ENCODE measurements around the gene AFF3.

Gene AFF3

DNA sequence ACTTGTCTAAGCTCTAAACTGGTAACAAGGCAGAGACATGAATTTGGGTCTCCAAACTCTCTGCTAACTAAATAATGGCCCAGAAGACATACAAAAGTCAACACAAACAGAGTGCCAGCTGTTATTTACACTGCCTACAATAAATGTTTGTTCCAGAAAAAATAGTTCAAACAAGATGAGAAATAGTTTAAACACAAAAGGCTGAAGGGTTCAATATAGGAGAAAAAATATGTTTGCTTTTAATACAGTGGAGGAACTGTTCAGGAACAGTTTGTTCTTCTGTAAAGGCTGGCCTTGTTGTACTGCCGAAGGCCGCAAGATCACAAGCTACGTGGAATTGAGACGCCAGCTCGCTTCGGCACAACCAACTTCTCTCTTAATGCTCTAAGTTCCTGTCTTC, 74.6 kb downstream of the AFF3 start:
- DNase-seq, result no peak

DNA sequence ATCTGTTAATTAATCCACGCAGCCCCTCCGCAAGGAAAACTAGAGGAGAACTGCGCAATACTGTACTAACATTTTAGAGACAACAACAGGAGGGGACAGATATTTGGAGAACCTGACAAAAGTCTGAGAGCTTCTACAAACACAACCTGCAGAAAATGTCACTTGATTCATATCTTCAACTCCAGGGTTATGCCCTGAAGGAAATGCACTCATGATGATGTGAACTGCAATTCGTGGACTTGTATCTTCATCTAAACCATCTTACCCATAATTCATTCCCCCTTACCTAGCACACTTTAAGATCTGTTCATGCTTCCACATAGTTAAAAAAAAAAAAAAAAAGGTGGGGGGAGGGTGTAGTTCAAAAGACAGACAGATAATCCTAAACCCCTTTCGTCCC, 75.5 kb downstream of the AFF3 start:
- DNase-seq, result no peak

GRCh38 chr2:100066246-100066645, 76.1 kb downstream of the AFF3 start:
- no peak for DNase-seq

GRCh38 chr2:100064592-100065428, 77.6 kb downstream of the AFF3 start:
- DNase-seq, result peak; percentile 80 to 86

DNA sequence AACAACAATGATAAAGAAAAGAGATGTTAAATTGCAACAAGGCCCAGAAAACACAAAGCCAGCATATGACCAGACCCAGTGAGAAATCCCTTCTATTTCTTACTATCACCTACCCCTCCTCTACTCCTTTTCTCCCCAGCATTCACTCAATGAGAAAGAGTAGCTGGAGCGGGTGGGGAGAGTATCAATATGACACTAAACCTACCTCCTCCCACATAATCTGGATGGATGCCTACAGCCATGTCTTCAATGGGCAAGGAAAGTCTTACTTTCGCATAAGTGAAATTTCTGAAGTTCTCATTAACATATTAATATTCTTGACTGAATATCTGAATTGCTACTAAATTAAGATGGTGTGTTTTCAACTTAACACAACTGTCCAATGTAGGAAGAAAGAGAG, 78.2 kb downstream of the AFF3 start:
- no peak for DNase-seq

GRCh38 chr2:100063459-100063953, 78.9 kb downstream of the AFF3 start:
- DNase-seq, result no peak

DNA sequence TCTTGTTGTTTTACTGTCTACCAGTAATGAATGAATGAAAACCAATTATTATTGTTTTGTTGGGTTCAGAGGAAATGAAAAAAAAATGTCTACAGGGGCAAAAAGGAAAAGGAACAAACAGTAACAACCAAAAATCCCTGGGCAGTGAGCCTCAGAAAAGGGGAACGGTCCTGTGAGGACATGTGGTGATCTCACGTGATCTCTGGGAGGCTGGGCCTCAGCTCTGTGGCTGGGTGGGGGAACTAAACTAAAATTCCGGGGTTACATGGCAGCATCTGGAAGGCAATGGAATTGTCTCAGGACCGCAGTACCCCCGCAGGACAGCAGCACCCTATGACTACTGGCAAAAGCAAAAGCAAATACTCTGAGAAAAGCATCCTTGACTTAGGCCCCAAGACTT, 80.1 kb downstream of the AFF3 start:
- DNase-seq, result no peak

DNA sequence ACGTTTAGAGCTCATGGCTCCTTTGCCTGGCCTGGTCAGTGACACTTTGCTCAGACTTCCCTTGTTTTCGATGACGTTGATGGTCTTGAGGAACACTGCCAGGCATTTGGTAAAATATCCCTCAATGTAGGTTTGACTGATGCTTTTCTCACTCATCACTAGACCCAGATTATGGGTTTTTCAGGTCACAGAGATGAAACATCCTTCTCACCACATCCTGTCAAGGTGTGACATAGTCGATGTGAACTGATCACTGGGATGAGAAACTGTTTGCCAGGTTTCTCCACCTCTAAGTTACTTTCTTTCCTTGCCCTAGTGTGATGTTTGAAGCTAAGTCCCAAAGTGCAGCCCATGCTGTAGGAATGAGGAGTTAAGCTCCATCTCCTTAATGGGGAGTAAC, 81.5 kb downstream of the AFF3 start:
- no peak for DNase-seq

DNA sequence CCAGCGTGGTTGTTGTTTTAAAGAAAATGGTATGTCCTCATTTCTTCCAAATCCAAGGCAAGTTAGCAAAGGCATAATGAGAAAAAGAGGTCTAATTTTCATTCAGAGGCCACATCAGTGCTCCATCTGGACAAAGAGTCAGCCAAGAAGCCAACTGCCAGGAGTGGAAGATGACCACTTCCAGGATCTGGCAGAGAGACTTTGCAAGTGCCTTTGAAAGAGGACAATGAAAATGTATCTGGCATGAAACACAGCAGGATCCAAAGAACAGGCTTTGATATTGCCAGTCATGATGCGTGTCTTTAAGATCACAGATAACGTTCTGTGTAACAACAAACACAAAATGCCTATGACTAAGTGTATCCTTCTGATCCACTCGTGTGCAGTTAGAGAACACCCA, 82.8 kb downstream of the AFF3 start:
- DNase-seq, result no peak

DNA sequence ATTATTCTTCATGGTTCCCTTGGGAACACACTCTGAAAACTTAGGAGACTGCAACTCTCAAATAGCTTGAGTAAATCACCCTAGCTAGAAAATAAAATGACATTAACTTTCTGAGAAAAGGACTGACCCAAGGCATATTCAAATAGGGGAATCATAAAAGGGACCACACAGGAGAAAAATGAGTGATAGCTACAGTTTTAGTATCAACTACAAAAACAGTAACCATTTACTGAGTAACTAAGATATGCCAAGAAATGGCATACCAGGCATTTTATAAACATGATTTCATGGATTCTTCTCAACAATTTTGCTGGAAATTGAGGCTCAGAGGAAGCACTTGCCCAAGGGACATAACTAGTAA, 84.5 kb downstream of the AFF3 start:
- no peak for DNase-seq

- no peak for DNase-seq
Observed at GRCh38 chr2:100054426-100054825, 88.0 kb downstream of the AFF3 start.

DNA sequence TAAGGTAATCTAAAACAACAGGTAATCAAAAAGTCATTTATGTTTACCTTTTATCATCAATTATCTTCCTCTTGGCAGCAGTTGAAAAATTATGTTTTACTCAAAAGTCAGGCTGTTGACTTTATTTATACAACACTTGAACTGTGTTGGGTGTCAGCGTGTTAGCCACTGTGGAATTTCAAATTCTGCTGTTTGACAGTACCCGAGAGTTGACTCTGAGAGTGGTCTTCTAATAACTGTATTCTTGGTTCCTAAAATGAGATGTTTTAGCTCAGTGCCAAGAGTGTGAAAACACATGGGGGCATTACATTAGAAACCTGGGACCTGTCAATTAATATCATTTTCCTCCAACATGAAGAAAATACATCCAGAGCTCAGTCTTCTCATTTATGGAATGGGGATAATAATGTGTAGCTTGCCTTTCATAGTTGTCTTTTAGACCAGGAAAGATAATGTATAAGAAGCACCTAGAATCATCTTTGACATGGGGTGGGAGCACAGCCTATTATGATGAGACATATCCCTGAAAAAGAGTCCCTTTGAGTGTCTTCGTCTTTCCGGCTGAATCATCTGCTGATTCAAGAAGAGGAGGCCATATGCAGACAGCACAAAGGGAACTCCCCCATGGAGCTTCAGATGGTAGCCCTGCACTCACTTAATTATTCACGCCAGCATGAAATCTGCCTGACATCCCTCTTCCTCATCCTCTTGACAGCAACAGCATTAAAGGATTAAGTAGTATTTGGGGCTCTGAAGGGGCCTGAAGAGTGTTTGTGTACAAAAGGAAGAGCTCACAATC, 89.1 kb downstream of the AFF3 start:
- DNase-seq, result no peak

GRCh38 chr2:100052650-100053049, 89.7 kb downstream of the AFF3 start:
- no peak for DNase-seq

DNA sequence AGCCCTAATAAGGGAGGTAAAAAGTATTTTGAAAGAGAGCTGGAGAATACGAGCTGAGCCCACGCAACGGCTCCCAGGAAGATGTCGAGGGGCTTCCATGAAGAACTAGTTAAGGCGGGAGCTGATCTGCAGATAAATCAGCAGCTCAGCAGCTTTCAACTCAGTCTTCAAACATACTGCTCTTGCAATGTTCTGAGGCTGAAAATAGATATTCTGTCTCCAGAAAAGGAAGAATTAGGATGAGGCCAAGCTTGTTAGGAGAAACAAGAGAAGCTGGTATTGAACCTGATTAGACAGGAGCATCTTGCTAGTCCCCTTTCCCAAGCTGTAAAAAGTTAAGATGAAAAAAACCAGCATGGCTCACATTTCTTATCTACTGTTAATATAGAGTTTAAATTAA, 91.1 kb downstream of the AFF3 start:
- no peak for DNase-seq

DNA sequence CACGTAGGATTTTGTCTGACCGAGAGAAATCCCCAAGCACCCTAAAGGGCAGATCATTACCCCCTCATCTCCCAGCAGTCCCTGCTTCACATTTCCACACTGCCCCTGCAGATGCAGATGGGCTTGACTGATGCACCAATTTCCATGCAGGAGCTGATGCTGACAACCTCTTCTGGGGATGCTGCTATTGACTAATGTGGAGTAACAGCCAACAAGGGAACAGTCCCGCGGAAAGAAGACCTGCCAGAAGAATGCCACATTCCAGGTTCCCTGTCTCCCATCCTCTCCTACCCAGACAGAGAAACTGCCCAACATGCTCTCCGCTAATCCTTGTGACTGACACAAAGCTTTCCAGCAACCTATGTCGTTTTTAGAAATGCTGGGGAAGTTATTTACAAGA, 91.7 kb downstream of the AFF3 start:
- no peak for DNase-seq

DNA sequence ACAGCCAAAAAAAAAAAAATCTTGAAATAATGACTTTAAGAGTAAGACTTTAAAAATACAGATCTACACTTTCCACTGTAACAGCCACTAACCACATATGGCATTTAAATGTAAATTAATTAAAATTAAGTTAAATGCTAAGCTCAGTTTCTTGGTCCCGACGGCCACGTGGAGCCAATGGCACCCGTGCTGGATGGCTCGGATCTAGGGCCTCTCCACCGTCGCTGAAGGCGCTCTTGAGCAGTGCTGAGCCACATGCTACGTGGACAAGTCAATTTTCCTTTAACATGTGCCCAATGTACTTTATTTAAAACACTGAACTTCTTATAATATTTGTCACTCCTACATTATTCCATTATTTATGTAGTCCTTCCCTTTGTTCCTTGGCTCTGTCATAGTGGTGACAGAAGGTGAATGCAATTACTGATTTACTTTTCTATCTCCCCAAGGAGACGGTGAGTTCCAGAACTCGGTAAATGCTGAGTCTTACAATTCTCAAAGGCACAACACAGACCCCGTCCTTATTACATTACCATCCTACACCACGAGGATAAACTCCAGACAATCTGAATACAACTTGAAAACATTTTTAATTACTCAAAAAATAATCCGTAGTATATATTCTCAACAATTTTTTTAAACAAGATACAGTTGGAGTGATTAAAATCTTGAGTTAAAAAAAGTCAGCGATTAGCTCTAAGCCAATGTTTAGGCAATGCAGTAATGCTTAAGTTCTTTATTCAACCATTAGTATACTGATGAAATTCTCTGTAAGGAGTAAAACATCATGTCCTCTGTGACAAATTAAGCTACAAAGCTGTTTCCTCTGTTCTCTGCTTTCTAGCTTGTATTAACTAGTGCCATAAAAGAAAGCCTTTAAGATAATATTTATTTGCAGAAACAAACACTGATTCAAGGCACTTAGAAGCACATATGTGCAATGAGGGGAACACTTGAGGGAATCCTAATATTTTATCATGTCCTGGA, 95.1 kb downstream of the AFF3 start:
- DNase-seq, result no peak

DNA sequence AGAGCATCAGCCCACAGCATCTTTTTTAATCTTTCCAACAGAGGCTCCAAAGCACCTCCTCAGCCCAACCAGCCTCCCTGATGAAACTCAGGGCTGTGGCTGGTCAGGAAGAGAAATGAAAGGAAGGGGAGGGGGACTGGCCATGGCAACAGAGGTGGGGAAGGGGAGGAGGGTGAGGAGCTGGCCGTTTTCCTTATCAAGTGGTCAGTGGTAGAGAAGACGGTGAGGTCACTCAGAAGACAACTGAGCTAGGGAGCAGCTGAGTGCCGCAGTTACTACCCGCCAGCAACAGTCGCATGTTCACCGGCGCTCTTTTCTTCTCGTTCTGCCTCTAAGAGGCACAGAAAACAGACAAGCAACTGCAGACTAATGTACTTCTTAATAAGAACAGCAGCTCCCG, 97.4 kb downstream of the AFF3 start:
- no peak for DNase-seq

- no peak for DNase-seq
Observed at GRCh38 chr2:100043891-100044255, 98.5 kb downstream of the AFF3 start.

DNA sequence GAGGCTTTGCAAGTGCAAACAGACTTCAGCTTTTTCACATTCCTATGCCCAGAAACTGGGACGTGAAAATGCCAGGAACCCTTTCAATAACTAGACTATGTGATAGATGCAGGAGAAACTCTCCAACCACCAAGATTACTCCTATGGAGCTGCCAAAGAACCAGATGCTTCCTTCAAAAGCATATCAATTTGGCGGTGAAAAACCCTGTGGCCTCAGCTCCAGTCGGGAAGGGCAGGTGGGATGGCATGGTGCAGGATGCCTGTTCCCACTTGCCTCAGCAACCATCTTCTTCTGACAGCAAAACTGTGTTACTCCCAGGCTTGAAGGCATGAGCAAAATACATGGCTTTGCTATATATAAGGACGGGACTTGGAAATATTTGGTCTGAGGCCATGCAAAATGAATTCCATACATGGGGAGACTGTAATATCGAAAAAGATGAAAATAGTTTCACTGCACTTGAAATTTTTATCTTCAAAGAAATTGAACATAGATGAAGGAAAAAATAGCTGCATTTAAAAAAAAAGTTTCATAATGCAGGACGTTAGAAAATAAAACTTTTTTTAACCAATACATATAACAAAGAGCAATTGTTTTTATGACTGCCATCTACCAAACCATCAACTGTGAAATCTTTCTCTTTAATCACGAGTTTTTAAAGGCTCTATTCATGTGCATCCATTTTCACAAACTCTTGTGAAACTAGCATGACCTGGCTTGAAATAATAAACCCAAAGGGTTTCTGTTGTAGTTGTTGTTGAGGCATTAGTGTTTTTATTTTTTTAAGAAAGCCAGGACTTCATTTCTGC, 99.1 kb downstream of the AFF3 start:
- DNase-seq, result no peak

DNA sequence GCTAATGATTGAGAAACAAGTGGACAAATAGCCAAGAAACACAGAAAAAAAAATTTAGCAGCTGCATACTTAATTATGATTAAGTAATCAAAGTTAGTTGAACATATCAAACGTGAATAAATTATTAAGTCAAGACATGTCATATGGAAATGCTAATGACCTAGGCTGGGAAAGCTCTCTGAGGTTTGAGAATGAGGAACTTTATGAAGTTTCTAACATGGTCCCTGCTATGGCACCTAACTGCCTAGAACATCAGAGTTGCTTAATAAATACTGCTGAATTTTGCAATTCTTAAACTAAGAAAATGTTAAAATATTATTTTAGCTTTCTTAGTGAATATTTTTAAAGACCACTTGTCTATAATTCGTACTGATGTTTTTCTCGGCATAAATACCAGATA, 99.8 kb downstream of the AFF3 start:
- no peak for DNase-seq

GRCh38 chr2:100041946-100042345, 100.4 kb downstream of the AFF3 start:
- no peak for DNase-seq

DNA sequence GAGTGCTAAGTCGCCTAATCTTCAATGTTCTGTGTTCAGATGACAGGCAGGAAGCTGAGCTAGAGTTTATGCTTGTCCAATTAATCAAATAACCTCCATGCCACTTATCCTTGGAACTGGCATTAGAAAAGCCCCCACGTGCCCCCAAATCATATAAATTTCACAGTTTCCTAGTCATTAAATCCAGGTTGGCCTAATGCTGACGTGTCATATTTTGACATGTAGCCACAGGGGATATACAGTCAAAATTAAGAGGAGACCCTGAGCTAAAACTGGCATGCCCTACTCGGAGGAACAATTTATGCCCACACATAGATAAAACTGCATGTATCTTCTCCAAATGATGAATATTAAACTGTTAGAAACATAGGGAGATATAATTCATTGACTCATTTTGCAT, 101.0 kb downstream of the AFF3 start:
- DNase-seq, result no peak
